ENCODE results near the gene MEIS1.

The MEIS1 gene

DNA sequence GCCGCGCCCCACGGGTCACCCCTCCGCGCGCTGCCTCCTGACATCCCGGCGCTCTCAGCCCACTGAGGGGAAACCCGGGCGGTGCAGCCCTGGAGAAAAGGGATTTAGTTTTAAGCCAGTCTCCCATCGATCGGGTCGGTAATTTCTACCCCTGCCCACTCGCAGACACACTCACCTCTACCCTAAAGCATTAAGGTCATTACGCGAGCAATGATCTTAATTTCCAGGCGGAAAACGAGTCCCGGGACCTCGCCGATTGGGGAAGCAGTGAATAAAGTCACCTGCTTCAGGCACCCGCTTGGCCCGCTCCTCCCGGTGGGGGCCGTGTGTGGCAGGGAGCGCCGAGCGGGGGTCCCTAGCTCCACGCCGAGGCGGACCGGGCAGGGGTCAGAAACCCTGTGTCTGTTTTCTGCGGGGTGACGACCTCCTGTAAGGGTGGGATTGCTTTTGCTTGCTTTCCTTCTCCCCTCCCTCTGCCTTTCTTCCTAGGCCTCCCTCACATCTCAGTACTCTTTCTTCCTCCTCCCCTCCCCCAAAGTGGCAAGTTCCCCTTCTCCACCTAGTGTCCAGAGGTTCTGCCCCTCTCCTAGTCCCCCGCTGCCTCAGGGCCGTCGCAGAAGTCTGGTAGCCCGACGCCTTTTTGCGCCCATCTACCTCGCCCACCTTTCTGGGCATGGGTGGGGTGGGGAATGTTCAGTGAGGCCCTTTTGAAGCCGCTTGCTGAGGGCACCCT is 142.6 kb downstream of the MEIS1 start:
- peak overlapping the region; percentile 91 for H2AFZ ChIP-seq (ENCODE audit: low read length)
- peak overlapping the region; percentile 9 for H2BK15ac ChIP-seq (ENCODE audit: low read length)
- peak overlapping the region; percentile 35 for H3K23ac ChIP-seq (ENCODE audit: low read depth, low read length, poor library complexity)
- H3K36me3 ChIP-seq (replicated peaks in 1 of 2; ENCODE audit: control insufficient read depth in 2 of 2, insufficient read depth in 2 of 2, low read length in 2 of 2), result peaks cover 0 to under 1% of the 10 kb centered on the region in 2 donors
- H3K27me3 ChIP-seq (ENCODE audit: control insufficient read depth in 3 of 3, insufficient read depth in 3 of 3, low read depth in 1 of 3, low read length in 3 of 3), result peaks cover 7 to 63% (median 40%) of the 10 kb centered on the region in 3 experiments
- H4K8ac ChIP-seq (ENCODE audit: low read depth, low read length), result no peak overlapping the region
- no peak for DNase-seq (ENCODE audit: low spot score)
- H3K9me3 ChIP-seq (replicated peaks in 1 of 2; ENCODE audit: control insufficient read depth in 2 of 2, insufficient read depth in 1 of 2, low read depth in 1 of 2, low read length in 2 of 2), result peaks cover 0 to 8% of the 10 kb centered on the region in 2 donors
- peak overlapping the region; percentile 49 for H2AK5ac ChIP-seq (ENCODE audit: low read depth, low read length)
- no peak overlapping the region for H3K14ac ChIP-seq (ENCODE audit: low read length)
- peak overlapping the region; percentile 61 for H3K9ac ChIP-seq (ENCODE audit: low read depth, low read length, poor library complexity)
- H2BK120ac ChIP-seq (ENCODE audit: low read depth, low read length), result peak overlapping the region; percentile 78
- no peak overlapping the region for H2BK12ac ChIP-seq (ENCODE audit: low read length)
- H3K4me2 ChIP-seq (ENCODE audit: insufficient read depth, low read length, poor library complexity, severe bottlenecking), result peak overlapping the region; percentile 83
- peak overlapping the region; percentile 67 for H2BK5ac ChIP-seq (ENCODE audit: low read length)
- WGBS, 2 donors (ENCODE audit: extremely low coverage in 2 of 2, insufficient read length in 2 of 2, insufficient replicate concordance in 1 of 2), result no CpG with 5 or more reads among the region's 42 CpGs
- H3K79me1 ChIP-seq (ENCODE audit: low read depth, low read length), result no peaks in the 10 kb centered on the region
- no peak overlapping the region for H3K27ac ChIP-seq (replicated peaks; ENCODE audit: low read length)
- H3K18ac ChIP-seq (ENCODE audit: low read length), result peak overlapping the region; percentile 78
- H4K91ac ChIP-seq (ENCODE audit: low read depth, low read length, poor library complexity), result no peak overlapping the region
- peak overlapping the region; percentile 43 to 68 for H3K4me3 ChIP-seq (ENCODE audit: low read length in 2 of 2)
- H3K4me1 ChIP-seq (ENCODE audit: control insufficient read depth in 2 of 2, insufficient read depth in 1 of 2, low read depth in 1 of 2, low read length in 2 of 2), result peaks cover 12 to 29% of the 10 kb centered on the region in 2 donors
- H3K4ac ChIP-seq (ENCODE audit: low read length), result no peak overlapping the region

GRCh38 chr2:66578054-66578686 is 143.2 kb downstream of the MEIS1 start:
- Histone ChIP-seq H2BK120ac (ENCODE audit: low read depth, low read length) (no peak overlapping the region), H3K27ac (replicated peaks; ENCODE audit: low read length) (no peak overlapping the region), H3K79me1 (ENCODE audit: low read depth, low read length) (no peaks in the 10 kb centered on the region), H2AK5ac (ENCODE audit: low read depth, low read length) (peak overlapping the region; percentile 12), H3K27me3 (ENCODE audit: control insufficient read depth in 3 of 3, insufficient read depth in 3 of 3, low read depth in 1 of 3, low read length in 3 of 3) (peaks cover 9 to 70% (median 47%) of the 10 kb centered on the region in 3 experiments), H3K23ac (ENCODE audit: low read depth, low read length, poor library complexity) (peak overlapping the region; percentile 35), H3K18ac (ENCODE audit: low read length) (peak overlapping the region; percentile 78), H2BK12ac (ENCODE audit: low read length) (peak overlapping the region; percentile 48), H3K36me3 (replicated peaks in 1 of 2; ENCODE audit: control insufficient read depth in 2 of 2, insufficient read depth in 2 of 2, low read length in 2 of 2) (no peaks in the 10 kb centered on the region), H2BK15ac (ENCODE audit: low read length) (peak overlapping the region; percentile 9), H3K4me2 (ENCODE audit: insufficient read depth, low read length, poor library complexity, severe bottlenecking) (peak overlapping the region; percentile 83), H3K9ac (ENCODE audit: low read depth, low read length, poor library complexity) (no peak overlapping the region), H4K91ac (ENCODE audit: low read depth, low read length, poor library complexity) (no peak overlapping the region), H2BK5ac (ENCODE audit: low read length) (no peak overlapping the region), H3K4me3 (ENCODE audit: low read length in 2 of 2) (peak overlapping the region; percentile 43 to 68), H4K8ac (ENCODE audit: low read depth, low read length) (no peak overlapping the region), H3K4ac (ENCODE audit: low read length) (no peak overlapping the region), H3K9me3 (replicated peaks in 1 of 2; ENCODE audit: control insufficient read depth in 2 of 2, insufficient read depth in 1 of 2, low read depth in 1 of 2, low read length in 2 of 2) (peaks cover 0 to 13% of the 10 kb centered on the region in 2 donors), H2AFZ (ENCODE audit: low read length) (peak overlapping the region; percentile 91), H3K4me1 (ENCODE audit: control insufficient read depth in 2 of 2, insufficient read depth in 1 of 2, low read depth in 1 of 2, low read length in 2 of 2) (peaks cover 13 to 29% of the 10 kb centered on the region in 2 donors), H3K14ac (ENCODE audit: low read length) (no peak overlapping the region)
- no CpG with 5 or more reads among the region's 27 CpGs for WGBS, 2 donors (ENCODE audit: extremely low coverage in 2 of 2, insufficient read length in 2 of 2, insufficient replicate concordance in 1 of 2)
- DNase-seq (ENCODE audit: low spot score), result no peak

DNA sequence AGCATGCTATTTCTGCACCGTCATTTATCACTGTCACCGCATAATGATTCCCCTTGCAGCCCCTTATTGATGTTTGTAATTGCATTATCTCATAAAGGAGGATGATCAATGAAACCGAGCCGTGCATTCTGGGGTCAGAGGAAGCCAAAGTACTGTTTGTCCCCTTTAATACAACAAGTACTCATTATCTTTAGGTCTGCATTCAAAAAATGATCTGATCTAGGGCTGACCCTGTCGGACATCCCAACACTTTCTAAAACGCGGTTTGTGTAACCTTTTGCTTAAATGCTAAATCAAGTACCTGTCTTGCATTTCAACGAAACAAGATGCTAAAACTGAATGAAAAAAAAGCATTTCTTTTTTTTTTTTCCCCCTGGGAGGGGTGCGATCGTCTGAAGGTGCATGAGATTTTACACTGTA is 143.8 kb downstream of the MEIS1 start:
- H3K4me2 ChIP-seq (ENCODE audit: insufficient read depth, low read length, poor library complexity, severe bottlenecking), result peak overlapping the region; percentile 83
- no peak overlapping the region for H3K14ac ChIP-seq (ENCODE audit: low read length)
- H3K9ac ChIP-seq (ENCODE audit: low read depth, low read length, poor library complexity), result no peak overlapping the region
- no peak overlapping the region for H2AK5ac ChIP-seq (ENCODE audit: low read depth, low read length)
- H3K27ac ChIP-seq (replicated peaks; ENCODE audit: low read length), result no peak overlapping the region
- H3K4me3 ChIP-seq (ENCODE audit: low read length in 2 of 2), result no peak overlapping the region
- no CpG with 5 or more reads among the region's 10 CpGs for WGBS, 2 donors (ENCODE audit: extremely low coverage in 2 of 2, insufficient read length in 2 of 2, insufficient replicate concordance in 1 of 2)
- H3K4ac ChIP-seq (ENCODE audit: low read length), result no peak overlapping the region
- H4K91ac ChIP-seq (ENCODE audit: low read depth, low read length, poor library complexity), result no peak overlapping the region
- peaks cover 9 to 75% (median 52%) of the 10 kb centered on the region in 3 experiments for H3K27me3 ChIP-seq (ENCODE audit: control insufficient read depth in 3 of 3, insufficient read depth in 3 of 3, low read depth in 1 of 3, low read length in 3 of 3)
- no peak overlapping the region for H4K8ac ChIP-seq (ENCODE audit: low read depth, low read length)
- H2AFZ ChIP-seq (ENCODE audit: low read length), result no peak overlapping the region
- no peak overlapping the region for H3K23ac ChIP-seq (ENCODE audit: low read depth, low read length, poor library complexity)
- no peaks in the 10 kb centered on the region for H3K36me3 ChIP-seq (replicated peaks in 1 of 2; ENCODE audit: control insufficient read depth in 2 of 2, insufficient read depth in 2 of 2, low read length in 2 of 2)
- peaks cover 0 to 13% of the 10 kb centered on the region in 2 donors for H3K9me3 ChIP-seq (replicated peaks in 1 of 2; ENCODE audit: control insufficient read depth in 2 of 2, insufficient read depth in 1 of 2, low read depth in 1 of 2, low read length in 2 of 2)
- no peak overlapping the region for H2BK15ac ChIP-seq (ENCODE audit: low read length)
- no peak overlapping the region for H2BK12ac ChIP-seq (ENCODE audit: low read length)
- no peak overlapping the region for H3K18ac ChIP-seq (ENCODE audit: low read length)
- H2BK120ac ChIP-seq (ENCODE audit: low read depth, low read length), result no peak overlapping the region
- H3K4me1 ChIP-seq (ENCODE audit: control insufficient read depth in 2 of 2, insufficient read depth in 1 of 2, low read depth in 1 of 2, low read length in 2 of 2), result peaks cover 12 to 26% of the 10 kb centered on the region in 2 donors
- H2BK5ac ChIP-seq (ENCODE audit: low read length), result no peak overlapping the region
- no peaks in the 10 kb centered on the region for H3K79me1 ChIP-seq (ENCODE audit: low read depth, low read length)
- DNase-seq (ENCODE audit: low spot score), result no peak

Data from neuronal stem cell (in vitro differentiated cells).